Vagina (tissue), 2 donors: Measurements from ENCODE around the gene DMD. TPM values are rescaled to one million over a fixed set of nuclear protein-coding genes. Genes with fewer than 3 reads are reported as not detected.

Source experiments
- DNase-seq, 2 donors: peaks; one replicate each; pipeline ENCODE4 v3.0.0-alpha.2; 2017; ENCODE audit errors: extremely low spot score in 2 of 2
- H3K27ac ChIP-seq: fragments of 200-600 bp; sonication (generic); one replicate; pipeline ENCODE4 v1.5.1; 2019
- H3K27me3 ChIP-seq: fragments of 200-600 bp; sonication (generic); one replicate; pipeline ENCODE4 v1.5.1; 2019
- H3K36me3 ChIP-seq, 2 donors: fragments of 200-600 bp; sonication (generic); one replicate each; pipeline ENCODE4 v1.5.1; 2017 to 2019
- H3K4me1 ChIP-seq: fragments of 200-600 bp; sonication (generic); one replicate; pipeline ENCODE4 v1.5.1; 2019
- H3K4me3 ChIP-seq, 2 donors: fragments of 200-600 bp; sonication (generic); 1 replicate in 1 of 2; 2 replicates in 1 of 2; pipeline ENCODE4 v1.5.1; 2016 to 2019
- H3K9me3 ChIP-seq: fragments of 200-600 bp; sonication (generic); one replicate; pipeline ENCODE4 v1.5.1; 2019
- CTCF ChIP-seq, 3 experiments: fragments of 450-650 bp in 2 of 3; fragments of 200-600 bp in 1 of 3; sonication (generic) in 1 of 3; IDR thresholded peaks; one replicate each; pipeline ENCODE4 v1.5.1; 2017 to 2019; ENCODE audit warnings: antibody characterized with exemption in 3 of 3, mild to moderate bottlenecking in 2 of 3, moderate library complexity in 2 of 3
- POLR2A ChIP-seq, 2 donors: fragments of 450-650 bp; IDR thresholded peaks; one replicate each; pipeline ENCODE4 v1.6.1; 2017; ENCODE audit warnings: antibody characterized with exemption in 2 of 2, mild to moderate bottlenecking in 2 of 2, moderate library complexity in 2 of 2
- POLR2AphosphoS5 ChIP-seq, 2 donors: sonication (generic); formaldehyde crosslinking; IDR thresholded peaks; one replicate each; pipeline ENCODE4 v1.9.0; 2017; ENCODE audit warnings: antibody characterized with exemption in 2 of 2, mild to moderate bottlenecking in 2 of 2, low read depth in 1 of 2; ENCODE audit not compliant: insufficient read depth in 1 of 2
- intact Hi-C: fragments of 100-400 bp; cut with DNase I; formaldehyde crosslinking; loops from one replicate; pipeline ENCODE4 v1.15.1; 2023
- total RNA-seq: library from RNA; depleted of rRNA; stranded (reverse); fragments of >200 nt; gene quantifications from one replicate; pipeline ENCODE4 v1.2.3, GENCODE V29; 2016

Gene DMD
- total RNA-seq, 1 donor from 2014 or later: 25.8 TPM

GRCh38 chrX:31499109-31499508 is 1712.2 kb downstream of the DMD start:
- Histone ChIP-seq H3K9me3 (no peaks in the 10 kb centered on the region), H3K36me3 (no peaks in the 10 kb centered on the region), H3K4me3 (no peak overlapping the region), H3K4me1 (no peaks in the 10 kb centered on the region), H3K27ac (no peak overlapping the region), H3K27me3 (no peaks in the 10 kb centered on the region)
- no peak for DNase-seq
- intact Hi-C loops: no loop called here
- TF ChIP-seq CTCF (IDR thresholded peaks at IDR 0.05) (no peak), POLR2A (IDR thresholded peaks at IDR 0.05) (no peak), POLR2AphosphoS5 (IDR thresholded peaks at IDR 0.05; ENCODE audit: insufficient read depth in 1 of 2, low read depth in 1 of 2) (no peak)

GRCh38 chrX:31497086-31497485 is 1714.3 kb downstream of the DMD start:
- no peaks in the 10 kb centered on the region for H3K9me3 ChIP-seq
- intact Hi-C loops: no loop called here
- H3K27me3 ChIP-seq: no peaks in the 10 kb centered on the region
- TF ChIP-seq POLR2A (IDR thresholded peaks at IDR 0.05) (no peak), CTCF (IDR thresholded peaks at IDR 0.05) (no peak), POLR2AphosphoS5 (IDR thresholded peaks at IDR 0.05; ENCODE audit: insufficient read depth in 1 of 2, low read depth in 1 of 2) (no peak)
- H3K4me3 ChIP-seq: no peak overlapping the region
- H3K36me3 ChIP-seq: no peaks in the 10 kb centered on the region
- H3K27ac ChIP-seq: no peak overlapping the region
- H3K4me1 ChIP-seq: no peaks in the 10 kb centered on the region
- no peak for DNase-seq

- H3K9me3 ChIP-seq: no peaks in the 10 kb centered on the region
- H3K36me3 ChIP-seq: no peaks in the 10 kb centered on the region
- no peak overlapping the region for H3K27ac ChIP-seq
- TF ChIP-seq CTCF (IDR thresholded peaks at IDR 0.05) (no peak), POLR2AphosphoS5 (IDR thresholded peaks at IDR 0.05; ENCODE audit: insufficient read depth in 1 of 2, low read depth in 1 of 2) (no peak), POLR2A (IDR thresholded peaks at IDR 0.05) (no peak)
- H3K27me3 ChIP-seq: no peaks in the 10 kb centered on the region
- no peaks in the 10 kb centered on the region for H3K4me1 ChIP-seq
- DNase-seq: no peak
- H3K4me3 ChIP-seq: no peak overlapping the region
- intact Hi-C loops: no loop called here
Measured at GRCh38 chrX:31487951-31488350, 1723.4 kb downstream of the DMD start.

GRCh38 chrX:31483336-31483735 is 1728.0 kb downstream of the DMD start:
- Histone ChIP-seq H3K9me3 (no peaks in the 10 kb centered on the region), H3K4me3 (no peak overlapping the region), H3K36me3 (no peaks in the 10 kb centered on the region), H3K4me1 (no peaks in the 10 kb centered on the region), H3K27ac (no peak overlapping the region), H3K27me3 (no peaks in the 10 kb centered on the region)
- intact Hi-C loops: no loop called here
- TF ChIP-seq POLR2AphosphoS5 (IDR thresholded peaks at IDR 0.05; ENCODE audit: insufficient read depth in 1 of 2, low read depth in 1 of 2): no peak
- TF ChIP-seq POLR2A (IDR thresholded peaks at IDR 0.05): no peak
- TF ChIP-seq CTCF (IDR thresholded peaks at IDR 0.05): no peak
- DNase-seq: no peak

GRCh38 chrX:31480696-31481095 is 1730.7 kb downstream of the DMD start:
- no peak for DNase-seq
- no peaks in the 10 kb centered on the region for H3K4me1 ChIP-seq
- intact Hi-C loops: no loop called here
- no peaks in the 10 kb centered on the region for H3K27me3 ChIP-seq
- H3K27ac ChIP-seq: no peak overlapping the region
- H3K9me3 ChIP-seq: no peaks in the 10 kb centered on the region
- TF ChIP-seq POLR2A (IDR thresholded peaks at IDR 0.05): no peak
- no peak for TF ChIP-seq POLR2AphosphoS5 (IDR thresholded peaks at IDR 0.05; ENCODE audit: insufficient read depth in 1 of 2, low read depth in 1 of 2)
- TF ChIP-seq CTCF (IDR thresholded peaks at IDR 0.05): no peak
- no peaks in the 10 kb centered on the region for H3K36me3 ChIP-seq
- no peak overlapping the region for H3K4me3 ChIP-seq
